Thyroid gland (tissue), 4 donors: Measurements from ENCODE around the gene ARFGEF2.

Source experiments
- POLR2A ChIP-seq, 2 donors: fragments of 450-650 bp; IDR thresholded peaks; one replicate each; pipeline ENCODE4 v1.6.1; 2017; ENCODE audit warnings: antibody characterized with exemption in 2 of 2, mild to moderate bottlenecking in 2 of 2, moderate library complexity in 1 of 2
- TF ChIP-seq, protein P1 (sequence below), 6 experiments: fragments of 200-600 bp in 3 of 6; fragments of 450-650 bp in 3 of 6; sonication (generic) in 3 of 6; IDR thresholded peaks; one replicate each; pipeline ENCODE4 v1.5.1; 2016 to 2019; ENCODE audit warnings: antibody characterized with exemption in 6 of 6, mild to moderate bottlenecking in 2 of 6, inconsistent platforms in 1 of 6, moderate library complexity in 1 of 6

DNA sequence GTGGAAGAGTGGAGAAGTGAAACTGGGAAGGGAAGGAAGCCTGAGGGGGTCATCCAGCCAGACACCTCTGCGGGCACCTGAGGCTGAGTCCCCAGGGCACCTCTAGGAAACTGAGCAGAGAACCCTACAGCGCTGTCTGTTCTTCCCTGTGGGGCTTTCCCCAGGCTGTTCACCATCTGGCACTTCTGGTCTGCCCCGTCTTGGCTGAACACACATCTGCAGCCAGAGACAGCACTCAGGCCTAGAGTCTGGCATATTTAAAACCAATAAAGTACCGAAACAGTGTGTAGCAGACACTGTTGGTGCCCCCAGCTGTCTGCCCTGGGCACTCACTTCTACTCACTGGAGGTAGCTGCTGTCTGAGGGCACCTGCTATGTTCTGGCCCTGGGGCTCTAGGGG, 9.4 kb upstream of the ARFGEF2 start:
- TF ChIP-seq, protein P1, sequence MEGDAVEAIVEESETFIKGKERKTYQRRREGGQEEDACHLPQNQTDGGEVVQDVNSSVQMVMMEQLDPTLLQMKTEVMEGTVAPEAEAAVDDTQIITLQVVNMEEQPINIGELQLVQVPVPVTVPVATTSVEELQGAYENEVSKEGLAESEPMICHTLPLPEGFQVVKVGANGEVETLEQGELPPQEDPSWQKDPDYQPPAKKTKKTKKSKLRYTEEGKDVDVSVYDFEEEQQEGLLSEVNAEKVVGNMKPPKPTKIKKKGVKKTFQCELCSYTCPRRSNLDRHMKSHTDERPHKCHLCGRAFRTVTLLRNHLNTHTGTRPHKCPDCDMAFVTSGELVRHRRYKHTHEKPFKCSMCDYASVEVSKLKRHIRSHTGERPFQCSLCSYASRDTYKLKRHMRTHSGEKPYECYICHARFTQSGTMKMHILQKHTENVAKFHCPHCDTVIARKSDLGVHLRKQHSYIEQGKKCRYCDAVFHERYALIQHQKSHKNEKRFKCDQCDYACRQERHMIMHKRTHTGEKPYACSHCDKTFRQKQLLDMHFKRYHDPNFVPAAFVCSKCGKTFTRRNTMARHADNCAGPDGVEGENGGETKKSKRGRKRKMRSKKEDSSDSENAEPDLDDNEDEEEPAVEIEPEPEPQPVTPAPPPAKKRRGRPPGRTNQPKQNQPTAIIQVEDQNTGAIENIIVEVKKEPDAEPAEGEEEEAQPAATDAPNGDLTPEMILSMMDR (IDR thresholded peaks at IDR 0.05): no peak
- TF ChIP-seq POLR2A (IDR thresholded peaks at IDR 0.05): no peak
